ENCODE measurements around the gene WDFY2. TPM values are rescaled to one million over a fixed set of nuclear protein-coding genes. Genes with fewer than 3 reads are reported as not detected.

WDFY2 gene
- total RNA-seq, 1 donor from 2014 or later, result 11.1 TPM

- DNase-seq, result no peak
- H3K36me3 Mint-ChIP-seq (ENCODE audit: low read depth), result no peaks in the 10 kb centered on the region
- no peaks in the 10 kb centered on the region for H3K9me3 Mint-ChIP-seq
- H3K27me3 Mint-ChIP-seq, result no peaks in the 10 kb centered on the region
- H3K27ac Mint-ChIP-seq, result no peak overlapping the region
- peaks cover 13% of the 10 kb centered on the region for H3K4me1 Mint-ChIP-seq
- intact Hi-C loops (cut with micrococcal nuclease), result loop anchor here (5.0 kb wide), 1 partner anchor 331 kb away; the partner anchor contains the start of gene INTS6
- H3K4me3 Mint-ChIP-seq, result no peak overlapping the region
These were observed 199.3 kb downstream of the WDFY2 start for GRCh38 chr13:51783428-51784094.

- Mint-ChIP-seq H3K36me3 (ENCODE audit: low read depth) (no peaks in the 10 kb centered on the region), H3K27me3 (no peaks in the 10 kb centered on the region), H3K4me3 (no peak overlapping the region), H3K4me1 (peaks cover 13% of the 10 kb centered on the region), H3K9me3 (no peaks in the 10 kb centered on the region), H3K27ac (no peak overlapping the region)
- intact Hi-C loops (cut with micrococcal nuclease), result loop anchor here (5.0 kb wide), 1 partner anchor 332 kb away; the partner anchor contains the start of gene INTS6
- DNase-seq, result no peak
These were observed 199.8 kb downstream of the WDFY2 start for GRCh38 chr13:51784097-51784496.

GRCh38 chr13:51785712-51786424 lies 201.6 kb downstream of the WDFY2 start:
- no peak overlapping the region for H3K27ac Mint-ChIP-seq
- peaks cover 13% of the 10 kb centered on the region for H3K4me1 Mint-ChIP-seq
- H3K36me3 Mint-ChIP-seq (ENCODE audit: low read depth), result peaks cover 2% of the 10 kb centered on the region
- DNase-seq, result no peak
- no peaks in the 10 kb centered on the region for H3K27me3 Mint-ChIP-seq
- intact Hi-C loops (cut with micrococcal nuclease), result no loop called here
- H3K9me3 Mint-ChIP-seq, result peaks cover 3% of the 10 kb centered on the region
- H3K4me3 Mint-ChIP-seq, result no peak overlapping the region

- peaks cover 10% of the 10 kb centered on the region for H3K4me1 Mint-ChIP-seq
- H3K27ac Mint-ChIP-seq, result no peak overlapping the region
- no peak for DNase-seq
- H3K9me3 Mint-ChIP-seq, result peaks cover 3% of the 10 kb centered on the region
- intact Hi-C loops (cut with micrococcal nuclease), result no loop called here
- H3K27me3 Mint-ChIP-seq, result no peaks in the 10 kb centered on the region
- no peak overlapping the region for H3K4me3 Mint-ChIP-seq
- peaks cover 2% of the 10 kb centered on the region for H3K36me3 Mint-ChIP-seq (ENCODE audit: low read depth)
These were observed 202.4 kb downstream of the WDFY2 start for GRCh38 chr13:51786425-51787265.

GRCh38 chr13:51793570-51794271 lies 209.5 kb downstream of the WDFY2 start:
- Mint-ChIP-seq H3K4me1 (peaks cover 21% of the 10 kb centered on the region), H3K4me3 (no peak overlapping the region), H3K27me3 (no peaks in the 10 kb centered on the region), H3K27ac (peak overlapping the region; percentile 81), H3K9me3 (peaks cover 7% of the 10 kb centered on the region), H3K36me3 (ENCODE audit: low read depth) (peaks cover 5% of the 10 kb centered on the region)
- DNase-seq, result peak; percentile 67
- intact Hi-C loops (cut with micrococcal nuclease), result loop anchor here (10.0 kb wide), 1 partner anchor 509 kb away; no protein-coding TSS in a partner anchor

GRCh38 chr13:51794964-51795363 lies 210.7 kb downstream of the WDFY2 start:
- H3K27me3 Mint-ChIP-seq, result no peaks in the 10 kb centered on the region
- peaks cover 22% of the 10 kb centered on the region for H3K4me1 Mint-ChIP-seq
- intact Hi-C loops (cut with micrococcal nuclease), result loop anchor here (5.0 to 10.0 kb wide), 2 partner anchors 510 to 573 kb away; partner anchors contain the start of gene FAM124A
- no peak overlapping the region for H3K4me3 Mint-ChIP-seq
- no peak for DNase-seq
- peaks cover 4% of the 10 kb centered on the region for H3K9me3 Mint-ChIP-seq
- H3K36me3 Mint-ChIP-seq (ENCODE audit: low read depth), result peaks cover 3% of the 10 kb centered on the region
- H3K27ac Mint-ChIP-seq, result peak overlapping the region; percentile 45

GRCh38 chr13:51795419-51795818 lies 211.2 kb downstream of the WDFY2 start:
- no peak for DNase-seq
- no peaks in the 10 kb centered on the region for H3K27me3 Mint-ChIP-seq
- peaks cover 3% of the 10 kb centered on the region for H3K36me3 Mint-ChIP-seq (ENCODE audit: low read depth)
- intact Hi-C loops (cut with micrococcal nuclease), result loop anchor here (5.0 to 10.0 kb wide), 2 partner anchors 511 to 573 kb away; partner anchors contain the start of gene FAM124A
- no peak overlapping the region for H3K4me3 Mint-ChIP-seq
- peaks cover 4% of the 10 kb centered on the region for H3K9me3 Mint-ChIP-seq
- peaks cover 22% of the 10 kb centered on the region for H3K4me1 Mint-ChIP-seq
- no peak overlapping the region for H3K27ac Mint-ChIP-seq

GRCh38 chr13:51796546-51796945 lies 212.3 kb downstream of the WDFY2 start:
- H3K36me3 Mint-ChIP-seq (ENCODE audit: low read depth), result peaks cover 3% of the 10 kb centered on the region
- no peak overlapping the region for H3K4me3 Mint-ChIP-seq
- H3K27me3 Mint-ChIP-seq, result no peaks in the 10 kb centered on the region
- no peak overlapping the region for H3K27ac Mint-ChIP-seq
- peaks cover 24% of the 10 kb centered on the region for H3K4me1 Mint-ChIP-seq
- intact Hi-C loops (cut with micrococcal nuclease), result loop anchor here (5.0 to 10.0 kb wide), 2 partner anchors 512 to 574 kb away; partner anchors contain the start of gene FAM124A
- peaks cover 4% of the 10 kb centered on the region for H3K9me3 Mint-ChIP-seq
- no peak for DNase-seq

GRCh38 chr13:51797664-51798488 lies 213.6 kb downstream of the WDFY2 start:
- intact Hi-C loops (cut with micrococcal nuclease), result loop anchor here (1.0 to 10.0 kb wide), 3 partner anchors 513 to 673 kb away; partner anchors contain the start of gene FAM124A
- no peak overlapping the region for H3K27ac Mint-ChIP-seq
- peaks cover 2% of the 10 kb centered on the region for H3K9me3 Mint-ChIP-seq
- H3K4me3 Mint-ChIP-seq, result no peak overlapping the region
- peak; percentile 89 for DNase-seq
- H3K27me3 Mint-ChIP-seq, result no peaks in the 10 kb centered on the region
- H3K4me1 Mint-ChIP-seq, result peaks cover 35% of the 10 kb centered on the region
- H3K36me3 Mint-ChIP-seq (ENCODE audit: low read depth), result peaks cover 3% of the 10 kb centered on the region

GRCh38 chr13:51799261-51799660 lies 215.0 kb downstream of the WDFY2 start:
- intact Hi-C loops (cut with micrococcal nuclease), result loop anchor here (5.0 to 10.0 kb wide), 2 partner anchors 514 to 577 kb away; partner anchors contain the start of gene FAM124A
- H3K27ac Mint-ChIP-seq, result no peak overlapping the region

GRCh38 chr13:51800486-51800885 lies 216.2 kb downstream of the WDFY2 start:
- no peak overlapping the region for H3K4me3 Mint-ChIP-seq
- peaks cover 38% of the 10 kb centered on the region for H3K4me1 Mint-ChIP-seq
- intact Hi-C loops (cut with micrococcal nuclease), result loop anchor here (5.0 kb wide), 1 partner anchor 212 kb away; the partner anchor contains the start of genes ALG11 and ATP7B
- H3K9me3 Mint-ChIP-seq, result no peaks in the 10 kb centered on the region
- DNase-seq, result no peak
- H3K27ac Mint-ChIP-seq, result no peak overlapping the region
- H3K27me3 Mint-ChIP-seq, result no peaks in the 10 kb centered on the region
- peaks cover 2% of the 10 kb centered on the region for H3K36me3 Mint-ChIP-seq (ENCODE audit: low read depth)

More at GRCh38 chr13:51799261-51799660, 215.0 kb downstream of the WDFY2 start:
- no peak for DNase-seq
- H3K36me3 Mint-ChIP-seq (ENCODE audit: low read depth), result no peaks in the 10 kb centered on the region
- H3K27me3 Mint-ChIP-seq, result no peaks in the 10 kb centered on the region
- no peak overlapping the region for H3K4me3 Mint-ChIP-seq
- no peaks in the 10 kb centered on the region for H3K9me3 Mint-ChIP-seq
- H3K4me1 Mint-ChIP-seq, result peaks cover 28% of the 10 kb centered on the region

- peak overlapping the region; percentile 98 for H3K27ac Mint-ChIP-seq
- peak overlapping the region; percentile 97 for H3K4me3 Mint-ChIP-seq
- H3K36me3 Mint-ChIP-seq (ENCODE audit: low read depth), result peaks cover 2% of the 10 kb centered on the region
- H3K9me3 Mint-ChIP-seq, result no peaks in the 10 kb centered on the region
- H3K27me3 Mint-ChIP-seq, result no peaks in the 10 kb centered on the region
- H3K4me1 Mint-ChIP-seq, result peaks cover 41% of the 10 kb centered on the region
- intact Hi-C loops (cut with micrococcal nuclease), result loop anchor here (1.0 to 5.0 kb wide), 3 partner anchors 18 to 211 kb away; partner anchors contain the start of genes ALG11 and ATP7B
- peak; percentile 56 for DNase-seq
These were observed 217.4 kb downstream of the WDFY2 start for GRCh38 chr13:51801631-51802099.

Measured in activated CD4-positive, alpha-beta T cell treated with anti-CD3 and anti-CD28 coated beads, Interleukin-2, amount 10 ng/mL, durations not matched to agents 24 days and 14 days (primary cell).